ENCODE results near the gene CTSC.
A peak's percentile ranks its signal among the peaks of the same experiment; 100 is the strongest.

CTSC gene

GRCh38 chr11:88337181-88337986, at the start of gene CTSC:
Gene CTSC, minus strand, starts transcription at chr11:88337736. Its CDS starts 64 bp downstream, at chr11:88337672.
- peak; percentile 81 to 93 (median 83) for DNase-seq (ENCODE audit: low read depth in 3 of 3)

GRCh38 chr11:88384669-88385005, 47.1 kb upstream of the CTSC start:
- no peak for DNase-seq (ENCODE audit: low read depth in 3 of 3)

DNA sequence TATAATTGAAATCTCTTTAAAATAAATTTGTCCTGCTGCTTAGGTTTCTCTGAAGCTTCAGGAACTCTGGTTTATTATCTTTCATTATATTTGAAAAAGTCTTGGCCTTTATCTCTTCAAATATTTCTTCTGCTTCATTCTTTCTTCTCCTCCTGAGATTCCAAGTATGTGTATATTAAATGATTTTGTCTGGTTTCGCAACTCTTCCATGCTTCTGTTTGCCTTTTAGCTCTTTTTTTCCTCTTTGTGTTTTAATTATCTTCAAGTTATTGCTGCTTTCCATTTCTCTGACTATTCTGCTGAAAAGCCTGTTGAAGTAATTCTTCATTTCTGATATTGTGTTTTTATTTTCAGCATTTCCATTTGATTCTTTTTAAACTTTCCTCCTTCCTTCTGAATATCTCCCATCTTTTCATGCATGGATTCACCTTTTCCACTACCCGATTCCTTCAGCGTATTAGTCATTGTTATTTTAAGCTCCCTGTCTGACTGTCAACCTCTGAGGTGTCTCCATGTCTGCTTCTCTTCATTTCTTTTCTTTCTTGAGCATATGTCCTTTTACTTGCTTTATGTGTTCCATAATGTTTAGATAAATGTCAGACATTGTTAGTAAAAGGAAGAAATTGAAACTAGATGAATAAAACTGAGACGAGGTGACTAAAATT, 46.6 kb upstream of the CTSC start:
- DNase-seq (ENCODE audit: low read depth in 3 of 3): no peak

DNA sequence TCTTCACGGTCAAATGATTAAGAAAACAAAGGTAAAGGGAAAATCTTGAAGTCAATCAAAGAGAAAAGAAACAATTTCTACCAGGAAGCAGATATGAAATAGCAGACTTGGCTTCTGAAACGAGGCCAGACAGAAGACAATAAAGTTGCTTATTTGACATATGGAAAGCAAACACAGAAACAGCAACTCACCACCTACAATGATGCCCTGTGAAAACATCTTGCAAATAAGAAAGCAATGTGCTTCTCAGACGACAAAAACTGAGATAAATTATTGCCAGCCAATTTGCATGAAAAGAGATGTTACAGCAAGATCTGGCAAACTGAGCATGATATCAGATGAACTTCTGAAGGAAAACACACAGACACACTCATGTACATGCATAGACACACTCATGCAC, 45.9 kb upstream of the CTSC start:
- no peak for DNase-seq (ENCODE audit: low read depth in 3 of 3)

DNA sequence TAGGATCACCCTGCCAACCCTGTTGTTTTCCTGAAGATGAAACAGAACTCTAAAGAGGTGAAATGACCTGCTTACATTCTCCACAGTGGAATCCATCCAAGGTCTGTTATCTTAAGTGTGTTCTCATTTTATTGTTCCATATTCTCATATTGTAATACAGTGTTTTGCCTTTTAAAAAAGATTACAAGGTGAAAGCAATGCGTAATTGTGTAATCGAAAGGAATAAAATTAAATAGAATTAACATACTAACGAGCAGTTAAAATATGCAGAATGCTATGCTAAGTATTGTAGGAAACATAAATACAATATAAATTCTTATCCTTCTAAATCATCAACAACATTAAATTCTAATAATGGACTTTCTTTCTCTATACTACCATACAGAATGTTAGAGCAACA, 41.6 kb upstream of the CTSC start:
- no peak for DNase-seq (ENCODE audit: low read depth in 3 of 3)

DNA sequence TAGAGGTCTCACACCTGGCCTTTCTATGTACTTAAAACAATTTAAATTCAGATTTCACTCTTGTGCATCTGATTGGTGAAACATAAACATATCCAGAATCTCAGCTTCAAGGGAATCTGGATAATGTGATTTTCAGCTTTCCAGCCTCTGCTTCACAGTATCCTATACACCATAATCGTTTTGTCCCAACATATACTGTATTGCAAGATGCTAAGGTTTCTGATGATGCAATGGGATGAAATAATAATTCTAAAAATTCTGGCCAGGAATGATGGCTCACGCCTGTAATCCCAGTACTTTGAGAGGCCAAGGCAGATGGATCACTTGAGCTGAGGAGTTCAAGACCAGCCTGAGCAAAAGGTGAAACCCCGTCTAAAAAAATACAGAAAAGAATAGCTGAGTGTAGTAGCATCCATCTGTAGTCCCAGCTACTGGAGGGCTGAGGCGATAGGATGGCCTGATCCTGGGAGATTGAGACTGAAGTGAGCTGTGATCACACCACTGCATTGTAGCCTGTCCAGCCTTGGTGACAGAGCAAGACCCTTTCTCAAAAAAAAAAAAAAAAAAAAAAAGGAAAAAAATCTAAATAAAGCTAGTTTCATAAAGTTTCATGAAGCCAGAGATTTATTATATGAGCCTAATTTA, 41.0 kb upstream of the CTSC start:
- DNase-seq (ENCODE audit: low read depth in 3 of 3): no peak

GRCh38 chr11:88377646-88378045, 40.1 kb upstream of the CTSC start:
- DNase-seq (ENCODE audit: low read depth in 3 of 3): no peak

GRCh38 chr11:88377144-88377543, 39.6 kb upstream of the CTSC start:
- no peak for DNase-seq (ENCODE audit: low read depth in 3 of 3)

GRCh38 chr11:88375927-88376470, 38.5 kb upstream of the CTSC start:
- DNase-seq (ENCODE audit: low read depth in 3 of 3): no peak

GRCh38 chr11:88370782-88371181, 33.2 kb upstream of the CTSC start:
- no peak for DNase-seq (ENCODE audit: low read depth in 3 of 3)

GRCh38 chr11:88367310-88367709, 29.8 kb upstream of the CTSC start:
- DNase-seq (ENCODE audit: low read depth in 3 of 3): no peak

GRCh38 chr11:88363648-88364065, 26.1 kb upstream of the CTSC start:
- no peak for DNase-seq (ENCODE audit: low read depth in 3 of 3)

- DNase-seq (ENCODE audit: low read depth in 3 of 3): no peak
Measured at GRCh38 chr11:88363004-88363403, 25.5 kb upstream of the CTSC start.

GRCh38 chr11:88360141-88360540, 22.6 kb upstream of the CTSC start:
- DNase-seq (ENCODE audit: low read depth in 3 of 3): no peak

DNA sequence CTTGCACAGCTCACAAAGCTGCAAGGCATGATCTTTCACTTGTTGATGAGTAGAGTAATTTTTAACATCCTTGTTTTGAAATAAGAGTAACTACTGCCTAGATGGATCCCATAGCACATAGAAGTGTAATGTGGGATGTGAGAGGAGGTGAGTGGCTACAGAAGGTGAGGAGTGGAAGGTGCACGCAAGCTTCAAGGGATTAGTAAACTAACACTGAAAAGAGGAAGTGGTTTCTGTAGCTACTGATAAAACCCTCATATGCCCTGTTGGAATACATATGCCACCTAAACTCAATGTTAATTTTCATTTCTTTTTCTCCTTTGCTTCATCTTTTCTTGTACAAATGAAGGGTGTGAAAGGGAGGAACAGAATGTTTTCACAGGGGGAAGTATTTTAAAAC, 22.0 kb upstream of the CTSC start:
- no peak for DNase-seq (ENCODE audit: low read depth in 3 of 3)

GRCh38 chr11:88359114-88359513, 21.6 kb upstream of the CTSC start:
- no peak for DNase-seq (ENCODE audit: low read depth in 3 of 3)

DNA sequence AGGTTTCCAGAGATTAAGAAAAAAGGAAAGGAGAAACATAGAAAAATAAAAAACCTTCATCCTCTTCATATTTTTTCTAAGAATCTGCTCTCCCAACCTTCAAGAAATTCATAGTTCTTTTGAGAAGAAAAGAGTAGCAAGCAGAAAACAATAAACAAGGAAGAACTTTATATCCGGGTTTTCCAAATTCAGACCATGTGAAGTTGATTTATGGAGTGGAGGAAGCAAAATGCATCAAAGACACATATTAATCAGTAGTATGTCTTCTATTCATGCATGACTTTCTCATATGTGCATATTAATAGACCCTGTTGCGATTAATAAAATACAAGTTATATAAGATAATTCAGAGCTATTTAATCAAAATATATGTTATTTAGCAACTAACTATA, 20.5 kb upstream of the CTSC start:
- DNase-seq (ENCODE audit: low read depth in 3 of 3): no peak

DNA sequence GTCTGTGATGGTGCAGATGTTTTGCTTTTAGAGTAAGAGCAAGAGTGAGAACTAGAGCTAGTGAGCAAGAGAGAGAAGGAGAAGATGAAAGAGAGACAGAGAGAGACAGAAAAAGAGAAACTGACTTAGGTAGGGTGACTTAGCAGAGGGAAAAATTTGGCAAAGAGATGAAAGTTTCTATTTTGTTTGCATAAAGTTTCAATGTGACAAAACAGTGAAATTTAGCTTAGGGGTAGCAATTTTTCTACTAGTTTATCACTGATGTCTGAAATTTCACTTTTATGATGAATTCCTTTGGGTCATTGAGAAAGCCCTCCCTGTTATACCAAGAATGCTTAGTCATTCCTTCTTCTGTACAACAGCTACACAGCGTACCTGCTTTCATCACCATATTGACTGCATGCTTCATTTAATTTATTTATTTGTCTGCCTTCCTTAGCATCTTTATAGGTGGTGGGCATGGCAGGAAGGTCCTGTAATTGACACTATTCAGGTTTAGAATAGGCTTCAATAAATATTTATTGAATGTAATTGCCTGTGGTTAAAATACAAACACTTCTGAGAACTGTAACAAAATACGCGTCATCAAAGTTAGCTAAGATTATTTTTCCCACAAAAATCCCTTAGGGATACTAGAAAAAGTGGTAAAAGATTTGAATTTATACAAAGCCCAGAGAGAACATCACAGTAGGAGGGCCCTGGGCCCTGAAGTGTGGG, 19.9 kb upstream of the CTSC start:
- no peak for DNase-seq (ENCODE audit: low read depth in 3 of 3)

DNA sequence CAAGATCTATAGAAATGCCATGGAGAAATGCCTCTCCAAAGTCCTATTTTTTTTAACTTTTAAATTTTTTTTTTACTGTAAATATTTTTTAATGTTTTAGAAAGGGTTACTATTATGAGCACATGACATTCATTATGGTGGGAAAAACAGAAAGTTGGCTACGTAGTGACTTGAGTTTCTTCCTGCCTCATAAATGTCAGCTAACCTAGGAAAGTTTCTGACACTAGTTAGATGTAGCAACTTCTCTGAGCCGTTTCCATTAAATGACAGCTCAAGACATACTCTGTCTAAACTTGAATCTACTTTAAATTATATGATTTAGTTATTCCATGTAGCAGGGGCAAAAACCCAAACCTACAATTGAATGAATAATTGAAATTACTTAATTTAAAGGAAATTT, 18.4 kb upstream of the CTSC start:
- DNase-seq (ENCODE audit: low read depth in 3 of 3): no peak

GRCh38 chr11:88354912-88355311, 17.4 kb upstream of the CTSC start:
- no peak for DNase-seq (ENCODE audit: low read depth in 3 of 3)

DNA sequence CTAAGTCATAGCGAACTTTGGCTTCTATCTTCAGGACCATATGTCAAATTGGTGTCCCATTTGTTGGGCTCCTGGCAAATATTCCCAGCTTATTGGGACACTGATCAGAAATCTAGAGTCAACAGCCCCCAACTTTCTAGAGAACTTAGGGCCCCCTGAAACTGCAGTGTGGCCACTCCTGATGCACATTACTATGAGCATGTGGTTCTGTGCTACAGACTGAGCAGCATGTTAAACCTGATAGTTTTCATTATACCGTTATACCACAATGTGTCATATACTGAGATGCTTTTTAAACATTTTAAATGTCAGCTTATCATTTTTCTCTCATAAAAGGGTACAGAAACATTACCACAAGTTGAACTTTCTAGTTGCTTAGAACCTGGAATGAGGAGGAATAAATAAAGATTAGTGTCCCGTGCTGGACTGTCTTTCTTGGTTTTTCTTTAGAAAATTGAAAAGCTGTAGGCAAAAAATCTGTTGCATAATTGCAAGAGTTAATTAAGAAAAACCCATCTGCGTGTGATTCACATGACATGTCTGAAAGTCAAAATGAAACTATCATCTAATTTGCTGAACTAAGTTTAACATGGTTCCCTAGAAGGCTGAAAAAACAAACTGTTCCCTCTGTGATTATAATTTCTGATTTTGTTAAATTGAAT, 16.4 kb upstream of the CTSC start:
- DNase-seq (ENCODE audit: low read depth in 3 of 3): no peak

DNA sequence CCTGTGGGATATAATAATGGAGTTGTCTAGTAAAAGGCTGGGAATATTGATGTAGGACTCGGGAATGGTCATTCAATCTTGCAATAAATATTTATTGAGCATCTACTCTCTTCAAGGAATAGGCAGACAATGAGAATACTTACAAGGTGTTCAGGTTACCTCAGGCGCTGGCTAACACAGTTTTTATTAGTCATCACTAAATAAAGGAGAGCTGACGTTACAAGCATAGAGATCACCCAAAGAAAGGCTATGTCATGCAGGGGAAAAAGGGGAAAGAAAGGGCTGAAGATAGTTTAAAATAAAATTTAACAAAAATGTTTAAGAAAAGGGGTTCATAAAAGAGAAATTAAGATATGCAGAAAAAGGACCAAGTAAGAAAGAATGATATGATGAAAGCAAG, 15.8 kb upstream of the CTSC start:
- DNase-seq (ENCODE audit: low read depth in 3 of 3): no peak

All from stimulated activated CD4-positive, alpha-beta T cell treated with anti-CD3 and anti-CD28 coated beads, TNF-alpha, amount 100 ng/mL, for 24 hours (primary cell).